GM19240 (cell line): ENCODE results near the gene TBC1D16.

Experiments used
- DNase-seq: peaks from one replicate; pipeline ENCODE4 v3.0.0; 2011; ENCODE audit warnings: low spot score; ENCODE audit not compliant: insufficient read length

The TBC1D16 gene

DNA sequence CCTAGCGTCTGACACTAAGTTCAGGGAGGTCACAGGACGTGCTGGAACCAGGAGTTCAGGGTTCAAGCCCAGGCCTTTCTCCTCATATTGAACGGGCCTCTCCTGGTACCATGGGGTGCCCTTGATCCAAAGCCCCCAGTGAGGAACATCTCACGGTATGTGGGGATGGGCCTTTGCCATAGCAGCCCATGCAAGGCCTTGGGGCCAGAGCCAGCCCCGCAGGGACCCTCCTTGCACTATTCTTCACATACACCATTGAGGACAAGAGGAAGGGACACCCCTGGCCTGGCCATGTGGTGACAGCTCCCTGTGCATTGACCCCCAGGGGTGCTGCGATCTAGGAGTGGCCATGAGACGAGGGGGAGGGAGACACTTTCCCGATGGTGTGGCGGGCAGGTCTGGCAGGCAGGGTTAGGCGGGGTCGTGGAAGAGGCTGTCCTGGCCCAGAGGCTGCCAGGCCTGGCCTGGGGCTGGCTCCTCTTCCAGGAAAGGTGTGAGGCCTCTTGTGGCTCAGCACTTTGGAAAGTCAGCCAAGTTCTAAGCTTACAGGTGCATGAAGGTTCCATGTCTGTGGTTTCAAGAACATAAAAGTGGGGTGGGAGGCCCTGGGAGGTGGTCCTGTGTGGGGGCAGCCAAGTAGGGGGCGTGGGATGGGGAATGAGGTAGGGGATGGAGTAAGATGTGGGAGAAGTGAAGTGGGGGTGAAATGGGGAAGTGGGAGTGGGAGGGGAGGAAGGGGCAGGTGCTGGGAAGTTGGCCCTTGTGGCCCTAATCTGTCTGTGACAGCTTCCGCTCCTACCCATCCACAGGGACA lies 107.8 kb downstream of the TBC1D16 start:
- DNase-seq: no peak

- DNase-seq: no peak
Measured at GRCh38 chr17:79927136-79927661, 108.5 kb downstream of the TBC1D16 start.

DNA sequence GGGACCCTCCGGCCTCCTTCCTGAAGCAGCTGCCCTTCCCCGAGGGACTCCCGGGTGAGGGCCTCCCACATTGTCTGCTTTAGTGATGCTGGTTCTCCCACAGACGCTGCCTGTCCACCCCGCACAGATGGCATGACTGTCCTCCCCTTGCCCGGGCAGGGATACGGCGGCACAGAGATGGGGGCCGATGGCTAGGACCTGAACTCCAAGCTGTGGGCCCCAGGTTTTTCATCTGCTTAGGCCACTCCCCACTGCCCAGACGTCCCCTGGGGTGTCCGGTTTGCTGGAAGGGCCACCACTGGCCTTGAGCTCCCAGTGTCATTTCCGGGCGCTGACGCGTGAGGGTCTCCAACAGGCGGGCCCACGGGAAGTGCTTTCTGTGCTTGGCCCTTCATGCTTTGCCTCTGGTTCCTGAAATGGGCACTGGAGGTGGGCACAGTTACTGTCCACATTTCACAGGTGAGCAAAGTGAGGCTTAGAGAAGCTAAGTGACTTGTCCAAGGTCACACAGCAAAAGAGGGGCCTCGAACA lies 109.0 kb downstream of the TBC1D16 start:
- no peak for DNase-seq

DNA sequence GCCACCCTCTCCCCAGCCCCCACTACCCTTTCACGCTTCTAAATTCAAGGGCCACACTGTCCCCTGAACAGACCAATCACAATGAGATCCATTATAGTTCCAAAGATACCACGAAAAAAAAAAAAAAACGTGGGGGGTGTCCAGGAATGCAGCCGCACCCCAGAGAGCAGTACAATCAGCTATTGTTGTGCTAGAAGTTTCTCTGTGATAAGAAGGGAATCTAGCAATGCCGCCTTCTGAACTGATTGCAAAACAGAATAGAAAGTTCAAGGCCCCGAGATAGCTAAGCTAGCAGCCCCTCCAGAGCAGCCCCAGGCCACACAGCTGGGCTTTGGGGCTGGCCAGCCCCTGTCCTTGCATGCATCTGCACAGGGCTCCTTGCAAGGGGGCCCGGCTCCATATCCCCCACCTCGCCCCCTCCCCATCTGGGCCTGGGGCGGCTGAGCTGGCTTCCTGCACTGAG lies 109.5 kb downstream of the TBC1D16 start:
- no peak for DNase-seq

GRCh38 chr17:79925242-79925957 lies 110.3 kb downstream of the TBC1D16 start:
- DNase-seq: no peak

DNA sequence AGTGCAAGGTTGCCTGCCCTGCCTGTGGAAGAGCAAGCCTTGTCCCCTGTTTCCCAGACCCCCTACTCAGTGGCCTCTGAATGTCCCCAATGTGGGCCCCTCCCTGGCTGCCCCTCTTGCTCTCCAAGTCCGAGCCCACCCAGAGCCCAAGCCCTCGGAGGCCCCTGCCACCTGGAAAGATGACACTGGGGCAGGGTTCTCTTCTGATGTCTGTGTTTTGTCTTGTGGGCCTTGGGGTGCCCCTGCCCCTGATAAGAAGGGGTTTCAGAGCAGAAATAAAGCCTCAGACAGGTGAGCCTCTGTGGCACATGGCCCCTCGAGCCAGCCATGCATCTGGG lies 111.1 kb downstream of the TBC1D16 start:
- DNase-seq: no peak

GRCh38 chr17:79923974-79924638 lies 111.6 kb downstream of the TBC1D16 start:
- DNase-seq: no peak

DNA sequence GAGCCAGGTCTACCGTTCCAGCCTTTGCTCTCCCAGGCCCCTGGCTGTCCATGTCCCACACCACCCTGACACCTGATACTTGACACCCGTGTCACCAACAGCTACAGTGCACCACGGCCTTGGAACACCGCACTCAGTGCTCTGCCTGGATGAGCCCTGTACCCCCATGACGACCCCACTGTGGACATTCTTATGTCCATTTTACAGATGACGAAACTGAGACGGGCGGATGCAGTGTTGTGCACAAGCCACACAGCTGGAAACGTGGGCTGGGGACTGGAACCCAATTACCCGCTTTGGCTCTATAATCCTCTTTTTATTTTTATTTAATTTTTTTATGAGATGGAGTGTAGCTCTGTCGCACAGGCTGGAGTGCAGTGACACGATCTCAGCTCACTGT lies 112.9 kb downstream of the TBC1D16 start:
- DNase-seq: no peak

DNA sequence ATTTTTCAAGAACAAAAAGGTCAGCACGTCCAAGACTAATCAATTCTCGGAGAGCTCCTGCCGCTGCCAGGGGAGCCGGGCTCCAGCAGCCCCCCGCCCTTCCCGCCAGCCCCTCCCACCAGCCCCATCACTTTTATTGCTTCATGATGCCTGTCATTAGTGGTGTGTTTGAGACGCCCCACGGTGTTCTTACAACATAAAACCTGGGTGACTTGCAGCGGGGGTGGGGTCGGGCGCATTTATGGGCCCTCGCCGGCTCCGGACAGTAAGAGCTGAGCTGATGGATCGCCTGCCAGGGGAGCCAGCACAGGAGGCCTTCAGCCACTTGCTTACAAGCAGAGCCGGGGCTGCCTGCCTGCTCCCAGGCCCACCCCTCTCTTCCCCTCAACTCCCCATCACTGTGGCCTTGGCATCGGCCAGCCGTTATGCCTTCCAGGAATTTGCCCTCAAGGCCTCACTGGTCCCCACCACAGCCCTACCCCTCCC lies 113.5 kb downstream of the TBC1D16 start:
- DNase-seq: no peak

DNA sequence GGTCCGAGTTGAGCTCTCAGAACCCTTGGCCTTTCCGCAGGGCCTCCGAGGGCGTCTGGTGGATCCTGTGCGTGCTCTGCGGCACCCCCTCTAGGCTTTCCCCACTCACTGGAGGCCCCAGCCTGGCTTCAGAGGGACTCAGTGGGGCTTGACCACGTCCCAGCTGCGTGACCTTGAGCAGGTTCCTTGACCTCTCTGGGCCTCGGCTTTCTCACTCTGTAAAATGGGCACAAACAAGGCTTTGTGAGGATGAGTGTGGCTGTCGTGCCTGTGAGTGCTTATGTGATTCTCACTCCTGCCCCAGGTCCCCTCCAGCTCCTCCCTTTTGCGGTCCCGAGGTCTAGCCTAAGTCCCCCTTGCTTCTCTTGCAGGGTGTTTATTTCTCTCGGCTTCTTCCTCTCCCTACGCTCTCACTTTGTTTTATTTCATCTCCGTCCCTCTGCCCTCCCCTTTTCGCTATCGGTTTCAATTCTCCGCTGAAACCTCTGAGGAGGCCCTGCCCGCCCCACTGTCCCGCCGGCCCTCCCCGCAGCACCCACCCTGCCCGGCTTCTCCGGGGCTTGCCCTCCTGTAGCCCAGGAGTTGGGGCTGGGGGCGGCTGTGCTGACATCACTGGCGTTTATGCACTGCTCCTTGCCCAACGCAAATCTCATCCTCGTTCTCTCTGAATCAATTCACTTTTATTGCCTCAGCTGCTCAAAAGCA lies 114.1 kb downstream of the TBC1D16 start:
- no peak for DNase-seq

- DNase-seq: no peak
Measured at GRCh38 chr17:79920751-79921410, 114.8 kb downstream of the TBC1D16 start.

GRCh38 chr17:79919862-79920720 lies 115.6 kb downstream of the TBC1D16 start:
- no peak for DNase-seq

GRCh38 chr17:79919164-79919585 lies 116.5 kb downstream of the TBC1D16 start:
- DNase-seq: no peak

- DNase-seq: no peak
Measured at GRCh38 chr17:79918581-79919163, 117.0 kb downstream of the TBC1D16 start.

- no peak for DNase-seq
Measured at GRCh38 chr17:79917902-79918484, 117.7 kb downstream of the TBC1D16 start.

DNA sequence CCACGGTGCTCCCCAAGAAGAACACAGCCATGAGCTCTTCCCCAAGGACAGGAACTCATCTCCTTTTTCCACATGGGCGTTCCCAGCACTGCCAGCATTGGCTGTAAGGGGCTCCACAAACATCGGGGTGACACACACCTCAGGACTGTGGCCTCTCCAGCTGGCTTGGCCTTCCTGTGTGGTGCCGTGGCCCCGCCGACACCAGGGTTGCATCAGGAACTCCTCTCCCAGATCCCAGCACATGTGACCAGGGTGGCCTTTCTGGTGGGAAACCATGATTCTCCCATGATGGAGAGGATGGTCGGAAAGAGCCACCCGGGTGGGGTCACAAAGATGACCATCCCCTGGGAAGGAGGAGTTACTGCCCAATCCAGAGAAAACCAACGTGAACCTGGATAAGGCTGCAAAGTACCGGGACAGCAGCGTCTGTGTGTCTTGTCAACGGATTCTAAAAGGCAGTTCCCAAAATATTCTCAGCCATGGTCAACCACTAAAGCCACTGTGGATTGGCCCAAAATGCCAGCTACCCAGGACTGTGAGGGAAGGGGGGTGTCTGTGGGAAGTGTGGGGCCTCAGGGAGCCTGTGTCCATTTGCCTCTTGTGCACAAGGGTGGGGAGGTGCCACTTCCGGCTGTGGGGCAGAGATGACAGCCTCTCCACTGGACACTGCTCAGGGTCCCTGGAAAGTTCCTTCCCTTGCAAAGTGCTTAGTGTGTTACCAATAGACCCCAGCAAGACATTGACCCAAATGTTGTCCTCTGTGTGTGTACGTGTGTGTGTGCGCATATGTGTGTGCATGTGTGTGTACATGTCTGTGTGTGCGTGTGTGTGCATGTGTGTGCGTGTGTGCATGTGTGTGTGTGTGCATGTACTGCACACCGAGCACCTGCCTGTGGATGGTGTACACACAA lies 118.4 kb downstream of the TBC1D16 start:
- no peak for DNase-seq

DNA sequence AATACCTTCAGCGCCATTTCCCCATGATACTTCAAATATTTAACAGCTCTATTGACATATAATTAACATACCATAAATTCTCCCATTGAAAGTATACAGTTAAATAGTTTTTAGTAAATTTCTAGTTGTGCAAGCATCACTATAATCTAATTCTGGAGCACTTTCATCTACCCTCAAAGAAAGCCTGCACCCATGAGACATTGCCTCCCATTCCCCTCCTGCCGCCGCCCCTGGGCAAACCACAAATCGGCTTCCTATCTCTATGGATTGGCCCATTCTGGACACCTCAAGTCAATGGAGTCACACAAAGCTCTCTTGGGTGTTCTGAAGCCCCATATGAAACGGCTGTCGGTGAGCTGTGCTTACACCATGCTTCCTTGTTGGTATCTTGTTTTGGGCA lies 119.2 kb downstream of the TBC1D16 start:
- DNase-seq: no peak
